HepG2 (cell line): ENCODE results near the gene SMIM36. TPM values are rescaled to one million over a fixed set of nuclear protein-coding genes. Genes with fewer than 3 reads are reported as not detected.
A peak's percentile ranks its signal among the peaks of the same experiment; 100 is the strongest.

Experiments used
- ATAC-seq: fragments of 200-7000 bp; cut with Tn5 transposase; 3 replicates; pipeline ENCODE4 v1.9.1; 2020; ENCODE audit warnings: mild to moderate bottlenecking, moderate library complexity
- BruUV-seq: library from RNA; stranded (reverse); fragments of 400-500 nt; replicated peaks from 2 replicates; lab custom pipeline; 2021; lab: Mats Ljungman, UMichigan
- CTCF ChIA-PET: fragments of 300-600 bp; formaldehyde crosslinking; extraction: SDS; loops from one replicate; lab custom pipeline; 2021; ENCODE audit warnings: low total read pairs, inconsistent platforms, low intra/inter-chr PET ratio; lab: Yijun Ruan, JAX
- POLR2A ChIA-PET: fragments of 350-600 bp; sonication (Branson Sonifier 250); formaldehyde crosslinking; loops from one replicate; lab custom pipeline; 2020; ENCODE audit warnings: antibody characterized with exemption, inconsistent platforms; lab: Yijun Ruan, JAX
- DNase-seq: peaks from one replicate; pipeline ENCODE4 v3.0.0-alpha.2; 2015; ENCODE audit warnings: low spot score
- FAIRE-seq: peaks from 3 replicates; lab custom pipeline; 2011; peaks lifted over from hg19 to GRCh38; lab: Jason Lieb, UNC
- H2AFZ ChIP-seq: one replicate; pipeline ENCODE4 v1.6.1; 2011; ENCODE audit warnings: low read length, inconsistent platforms
- H3K27ac ChIP-seq: fragments of 300-600 bp; 3 replicates; pipeline ENCODE4 v1.8.0; 2011; ENCODE audit warnings: mixed run types, mild to moderate bottlenecking, mixed read lengths, low read length, inconsistent platforms; ENCODE audit not compliant: insufficient read depth; ENCODE audit errors: extremely low read length
- H3K27me3 ChIP-seq, 2 experiments: fragments of 200-600 bp in 1 of 2; 2 replicates in 1 of 2; 3 replicates in 1 of 2; pipeline versions ENCODE4 v1.6.0 to v1.8.0; 2011; ENCODE audit warnings: low read length in 2 of 2, mild to moderate bottlenecking in 2 of 2, moderate library complexity in 2 of 2, inconsistent platforms in 1 of 2; ENCODE audit not compliant: insufficient read depth in 2 of 2, control insufficient read depth in 1 of 2
- H3K36me3 ChIP-seq, 2 experiments: fragments of 200-600 bp in 1 of 2; replicated peaks in 1 of 2; 2 replicates in 1 of 2; 3 replicates in 1 of 2; pipeline versions ENCODE4 v1.5.1 to v1.8.0; 2011; ENCODE audit warnings: low read length in 2 of 2, inconsistent platforms in 1 of 2; ENCODE audit not compliant: insufficient read depth in 2 of 2, control insufficient read depth in 1 of 2
- H3K4me1 ChIP-seq: 2 replicates; pipeline ENCODE4 v1.5.1; 2012; ENCODE audit warnings: low read length, inconsistent platforms; ENCODE audit not compliant: insufficient read depth
- H3K4me2 ChIP-seq: 2 replicates; pipeline ENCODE4 v1.6.0; 2011; ENCODE audit warnings: low read depth, low read length, inconsistent platforms
- H3K4me3 ChIP-seq, 3 experiments: fragments of 200-600 bp in 1 of 3; sonication (generic), shearing (Covaris generic) in 1 of 3; replicated peaks in 1 of 3; 2 replicates each; pipeline ENCODE4 v1.5.1; 2011 to 2016; ENCODE audit warnings: low read length in 3 of 3, inconsistent platforms in 2 of 3, low read depth in 2 of 3, mild to moderate bottlenecking in 2 of 3, control low read depth in 1 of 3, mixed read lengths in 1 of 3; ENCODE audit not compliant: insufficient read depth in 1 of 3
- H3K79me2 ChIP-seq: one replicate; pipeline ENCODE4 v1.6.1; 2011; ENCODE audit warnings: low read length, inconsistent platforms; ENCODE audit not compliant: insufficient read depth
- H3K9ac ChIP-seq: 2 replicates; pipeline ENCODE4 v1.6.0; 2011; ENCODE audit warnings: mild to moderate bottlenecking, low read depth, low read length, inconsistent platforms; ENCODE audit not compliant: insufficient read depth
- H3K9me3 ChIP-seq: 2 replicates; pipeline ENCODE4 v1.5.1; 2012; ENCODE audit warnings: mild to moderate bottlenecking, low read length
- H4K20me1 ChIP-seq: 2 replicates; pipeline ENCODE4 v1.6.0; 2011; ENCODE audit warnings: inconsistent platforms, mild to moderate bottlenecking, low read length, moderate library complexity; ENCODE audit not compliant: insufficient read depth
- ATF7 ChIP-seq, 2 experiments: fragments of 450-650 bp in 1 of 2; sonication (generic) in 1 of 2; formaldehyde crosslinking in 1 of 2; IDR thresholded peaks; 2 replicates each; pipeline versions ENCODE4 v1.4.0 to v1.6.1; 2016 to 2020; ENCODE audit warnings: antibody characterized with exemption in 1 of 2, mild to moderate bottlenecking in 1 of 2, missing genetic modification reagents in 1 of 2
- FOXO1 ChIP-seq: sonication (generic); formaldehyde crosslinking; IDR thresholded peaks from 2 replicates; pipeline ENCODE4 v1.4.0; 2020; ENCODE audit warnings: missing genetic modification reagents
- GLI4 ChIP-seq: sonication (generic); formaldehyde crosslinking; IDR thresholded peaks from 2 replicates; pipeline ENCODE4 v1.5.1; 2020; ENCODE audit warnings: missing genetic modification reagents, mild to moderate bottlenecking, moderate library complexity, borderline replicate concordance
- THYN1 ChIP-seq: sonication (generic); formaldehyde crosslinking; IDR thresholded peaks from 2 replicates; pipeline ENCODE4 v1.8.1; 2023; ENCODE audit warnings: low read depth, mild to moderate bottlenecking, moderate library complexity, missing genetic modification reagents, borderline replicate concordance
- ZC3H13 ChIP-seq: sonication (generic); formaldehyde crosslinking; IDR thresholded peaks from 2 replicates; pipeline ENCODE4 v1.8.1; 2023; ENCODE audit warnings: mild to moderate bottlenecking, missing genetic modification reagents, moderate library complexity
- ZNF776 ChIP-seq: sonication (generic); formaldehyde crosslinking; IDR thresholded peaks from 2 replicates; pipeline ENCODE4 v1.4.0; 2020; ENCODE audit warnings: mild to moderate bottlenecking, missing genetic modification reagents
- WGBS: methylation state at CpG from one replicate; pipeline ENCODE4 v1.1.6; 2017; ENCODE audit warnings: low lambda C conversion rate; 5-methylcytosine and 5-hydroxymethylcytosine counted together
- in situ Hi-C: cut with HindIII; loops from 2 replicates; pipeline ENCODE4 v1.10.0; 2017; ENCODE audit warnings: low pct_unique_long_range_greater_than_20kb; ENCODE audit not compliant: extremely low pct_ligation_motif_present
- intact Hi-C: fragments of 100-400 bp; cut with micrococcal nuclease; formaldehyde crosslinking; loops from one replicate; pipeline ENCODE4 v1.10.0; 2022; ENCODE audit not compliant: unreplicated experiment
- polyA plus RNA-seq, 8 experiments: library from polyadenylated mRNA; depleted of rRNA in 3 of 8; stranded (reverse) in 7 of 8; unstranded in 1 of 8; fragments of >200 nt; fragmentation: Illumina TruSeq in 4 of 8; extraction: Trizol in 4 of 8; gene quantifications; 2 replicates each; pipeline versions ENCODE4 v1.2.1 to v1.2.3, GENCODE V29; 2011 to 2016; ENCODE audit warnings: low read depth in 4 of 8, missing spikeins in 1 of 8, mixed read lengths in 1 of 8; ENCODE audit not compliant: insufficient read depth in 1 of 8
- total RNA-seq, 5 experiments: library from RNA; depleted of rRNA; stranded (reverse); fragments of >200 nt; fragmentation: Illumina TruSeq; extraction: Trizol; gene quantifications; 2 replicates each; pipeline ENCODE4 v1.2.3, GENCODE V29; 2016; ENCODE audit warnings: low read depth in 1 of 5
- TF ChIP-seq, protein P1 (sequence below): sonication (generic); formaldehyde crosslinking; IDR thresholded peaks from 2 replicates; pipeline ENCODE4 v1.8.1; 2023; ENCODE audit warnings: mild to moderate bottlenecking, missing genetic modification reagents, borderline replicate concordance
- TF ChIP-seq, protein P2 (sequence below): IDR thresholded peaks from 2 replicates; pipeline ENCODE4 v1.6.1; 2016; ENCODE audit warnings: low read depth
- TF ChIP-seq, protein P3 (sequence below): IDR thresholded peaks from 2 replicates; pipeline ENCODE4 v1.6.1; 2016; ENCODE audit warnings: low read depth, missing genetic modification reagents, missing compliant biosample characterization
- TF ChIP-seq, protein P4 (sequence below): sonication (generic); formaldehyde crosslinking; IDR thresholded peaks from 2 replicates; pipeline ENCODE4 v1.4.0; 2020; ENCODE audit warnings: missing genetic modification reagents; ENCODE audit errors: not compliant biosample characterization
- TF ChIP-seq, protein P5 (sequence below): sonication (generic); formaldehyde crosslinking; IDR thresholded peaks from 2 replicates; pipeline ENCODE4 v1.9.0; 2021; ENCODE audit warnings: missing genetic modification reagents, borderline replicate concordance

Gene SMIM36
- total and polyA plus RNA-seq, 2 of the 13 experiments (the other 11 are each of a cell fraction or from before 2014, with no cell fraction given), result not detected

DNA sequence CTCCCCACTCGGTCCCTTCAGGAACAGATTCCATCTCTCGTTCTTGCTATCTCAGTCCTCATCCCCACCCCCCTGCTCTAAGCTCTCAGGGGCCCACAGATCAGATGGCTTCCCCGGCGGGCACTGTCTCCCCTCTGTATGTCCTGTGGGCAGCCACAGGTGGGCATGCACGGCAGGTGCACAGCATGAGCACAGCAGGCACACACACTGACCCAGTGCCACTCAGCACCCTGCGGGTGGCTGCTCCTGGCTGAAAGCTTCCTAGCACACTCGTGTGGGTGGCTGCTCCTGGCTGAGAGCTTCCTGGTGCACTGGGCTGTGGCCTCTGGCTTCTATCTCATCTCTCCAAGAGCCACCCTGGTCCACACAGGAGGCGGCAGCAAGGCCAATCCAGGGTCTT, 44.5 kb upstream of the SMIM36 start:
- FAIRE-seq (no peak), ATAC-seq (peak; percentile 43), DNase-seq (no peak)
- ChIA-PET POLR2A (no interaction called here), CTCF (no interaction called here)
- Histone ChIP-seq H3K79me2 (no peaks in the 10 kb centered on the region), H2AFZ (no peak overlapping the region), H3K36me3 (no peaks in the 10 kb centered on the region), H3K27ac (no peak overlapping the region), H4K20me1 (no peaks in the 10 kb centered on the region), H3K27me3 (peaks cover 0 to 20% of the 10 kb centered on the region in 2 experiments; a peak in 2 of 5 replicates), H3K4me3 (no peak overlapping the region), H3K4me2 (no peak overlapping the region), H3K9me3 (no peaks in the 10 kb centered on the region), H3K4me1 (no peaks in the 10 kb centered on the region), H3K9ac (no peak overlapping the region)
- in situ Hi-C loops (no loop called here), intact Hi-C loops (no loop called here)
- WGBS, result 19% methylated on average over 8 of the region's 8 CpGs
- BruUV-seq, result no TSS peak
- TF ChIP-seq GLI4 (CRISPR knock-in tag) (no peak), FOXO1 (no peak), THYN1 (CRISPR knock-in tag) (no peak), ATF7 (IDR thresholded peaks at IDR 0.05) (no peak), ATF7 (CRISPR knock-in tag; IDR thresholded peaks at IDR 0.05) (no peak), ZNF776 (CRISPR knock-in tag) (no peak), ZC3H13 (no peak)
- TF ChIP-seq, protein P1, sequence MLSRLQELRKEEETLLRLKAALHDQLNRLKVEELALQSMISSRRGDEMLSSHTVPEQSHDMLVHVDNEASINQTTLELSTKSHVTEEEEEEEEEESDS (CRISPR knock-in tag), result no peak
- TF ChIP-seq, protein P2, sequence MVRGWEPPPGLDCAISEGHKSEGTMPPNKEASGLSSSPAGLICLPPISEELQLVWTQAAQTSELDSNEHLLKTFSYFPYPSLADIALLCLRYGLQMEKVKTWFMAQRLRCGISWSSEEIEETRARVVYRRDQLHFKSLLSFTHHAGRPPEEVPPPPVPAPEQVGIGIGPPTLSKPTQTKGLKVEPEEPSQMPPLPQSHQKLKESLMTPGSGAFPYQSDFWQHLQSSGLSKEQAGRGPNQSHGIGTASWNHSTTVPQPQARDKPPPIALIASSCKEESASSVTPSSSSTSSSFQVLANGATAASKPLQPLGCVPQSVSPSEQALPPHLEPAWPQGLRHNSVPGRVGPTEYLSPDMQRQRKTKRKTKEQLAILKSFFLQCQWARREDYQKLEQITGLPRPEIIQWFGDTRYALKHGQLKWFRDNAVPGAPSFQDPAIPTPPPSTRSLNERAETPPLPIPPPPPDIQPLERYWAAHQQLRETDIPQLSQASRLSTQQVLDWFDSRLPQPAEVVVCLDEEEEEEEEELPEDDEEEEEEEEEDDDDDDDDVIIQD, result no peak
- TF ChIP-seq, protein P3, sequence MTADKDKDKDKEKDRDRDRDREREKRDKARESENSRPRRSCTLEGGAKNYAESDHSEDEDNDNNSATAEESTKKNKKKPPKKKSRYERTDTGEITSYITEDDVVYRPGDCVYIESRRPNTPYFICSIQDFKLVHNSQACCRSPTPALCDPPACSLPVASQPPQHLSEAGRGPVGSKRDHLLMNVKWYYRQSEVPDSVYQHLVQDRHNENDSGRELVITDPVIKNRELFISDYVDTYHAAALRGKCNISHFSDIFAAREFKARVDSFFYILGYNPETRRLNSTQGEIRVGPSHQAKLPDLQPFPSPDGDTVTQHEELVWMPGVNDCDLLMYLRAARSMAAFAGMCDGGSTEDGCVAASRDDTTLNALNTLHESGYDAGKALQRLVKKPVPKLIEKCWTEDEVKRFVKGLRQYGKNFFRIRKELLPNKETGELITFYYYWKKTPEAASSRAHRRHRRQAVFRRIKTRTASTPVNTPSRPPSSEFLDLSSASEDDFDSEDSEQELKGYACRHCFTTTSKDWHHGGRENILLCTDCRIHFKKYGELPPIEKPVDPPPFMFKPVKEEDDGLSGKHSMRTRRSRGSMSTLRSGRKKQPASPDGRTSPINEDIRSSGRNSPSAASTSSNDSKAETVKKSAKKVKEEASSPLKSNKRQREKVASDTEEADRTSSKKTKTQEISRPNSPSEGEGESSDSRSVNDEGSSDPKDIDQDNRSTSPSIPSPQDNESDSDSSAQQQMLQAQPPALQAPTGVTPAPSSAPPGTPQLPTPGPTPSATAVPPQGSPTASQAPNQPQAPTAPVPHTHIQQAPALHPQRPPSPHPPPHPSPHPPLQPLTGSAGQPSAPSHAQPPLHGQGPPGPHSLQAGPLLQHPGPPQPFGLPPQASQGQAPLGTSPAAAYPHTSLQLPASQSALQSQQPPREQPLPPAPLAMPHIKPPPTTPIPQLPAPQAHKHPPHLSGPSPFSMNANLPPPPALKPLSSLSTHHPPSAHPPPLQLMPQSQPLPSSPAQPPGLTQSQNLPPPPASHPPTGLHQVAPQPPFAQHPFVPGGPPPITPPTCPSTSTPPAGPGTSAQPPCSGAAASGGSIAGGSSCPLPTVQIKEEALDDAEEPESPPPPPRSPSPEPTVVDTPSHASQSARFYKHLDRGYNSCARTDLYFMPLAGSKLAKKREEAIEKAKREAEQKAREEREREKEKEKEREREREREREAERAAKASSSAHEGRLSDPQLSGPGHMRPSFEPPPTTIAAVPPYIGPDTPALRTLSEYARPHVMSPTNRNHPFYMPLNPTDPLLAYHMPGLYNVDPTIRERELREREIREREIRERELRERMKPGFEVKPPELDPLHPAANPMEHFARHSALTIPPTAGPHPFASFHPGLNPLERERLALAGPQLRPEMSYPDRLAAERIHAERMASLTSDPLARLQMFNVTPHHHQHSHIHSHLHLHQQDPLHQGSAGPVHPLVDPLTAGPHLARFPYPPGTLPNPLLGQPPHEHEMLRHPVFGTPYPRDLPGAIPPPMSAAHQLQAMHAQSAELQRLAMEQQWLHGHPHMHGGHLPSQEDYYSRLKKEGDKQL (CRISPR knock-in tag), result no peak
- TF ChIP-seq, protein P4, sequence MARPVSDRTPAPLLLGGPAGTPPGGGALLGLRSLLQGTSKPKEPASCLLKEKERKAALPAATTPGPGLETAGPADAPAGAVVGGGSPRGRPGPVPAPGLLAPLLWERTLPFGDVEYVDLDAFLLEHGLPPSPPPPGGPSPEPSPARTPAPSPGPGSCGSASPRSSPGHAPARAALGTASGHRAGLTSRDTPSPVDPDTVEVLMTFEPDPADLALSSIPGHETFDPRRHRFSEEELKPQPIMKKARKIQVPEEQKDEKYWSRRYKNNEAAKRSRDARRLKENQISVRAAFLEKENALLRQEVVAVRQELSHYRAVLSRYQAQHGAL (CRISPR knock-in tag), result no peak
- TF ChIP-seq, protein P5, sequence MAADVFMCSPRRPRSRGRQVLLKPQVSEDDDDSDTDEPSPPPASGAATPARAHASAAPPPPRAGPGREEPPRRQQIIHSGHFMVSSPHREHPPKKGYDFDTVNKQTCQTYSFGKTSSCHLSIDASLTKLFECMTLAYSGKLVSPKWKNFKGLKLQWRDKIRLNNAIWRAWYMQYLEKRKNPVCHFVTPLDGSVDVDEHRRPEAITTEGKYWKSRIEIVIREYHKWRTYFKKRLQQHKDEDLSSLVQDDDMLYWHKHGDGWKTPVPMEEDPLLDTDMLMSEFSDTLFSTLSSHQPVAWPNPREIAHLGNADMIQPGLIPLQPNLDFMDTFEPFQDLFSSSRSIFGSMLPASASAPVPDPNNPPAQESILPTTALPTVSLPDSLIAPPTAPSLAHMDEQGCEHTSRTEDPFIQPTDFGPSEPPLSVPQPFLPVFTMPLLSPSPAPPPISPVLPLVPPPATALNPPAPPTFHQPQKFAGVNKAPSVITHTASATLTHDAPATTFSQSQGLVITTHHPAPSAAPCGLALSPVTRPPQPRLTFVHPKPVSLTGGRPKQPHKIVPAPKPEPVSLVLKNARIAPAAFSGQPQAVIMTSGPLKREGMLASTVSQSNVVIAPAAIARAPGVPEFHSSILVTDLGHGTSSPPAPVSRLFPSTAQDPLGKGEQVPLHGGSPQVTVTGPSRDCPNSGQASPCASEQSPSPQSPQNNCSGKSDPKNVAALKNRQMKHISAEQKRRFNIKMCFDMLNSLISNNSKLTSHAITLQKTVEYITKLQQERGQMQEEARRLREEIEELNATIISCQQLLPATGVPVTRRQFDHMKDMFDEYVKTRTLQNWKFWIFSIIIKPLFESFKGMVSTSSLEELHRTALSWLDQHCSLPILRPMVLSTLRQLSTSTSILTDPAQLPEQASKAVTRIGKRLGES (CRISPR knock-in tag), result no peak
